HG03175 (cell line): ENCODE measurements around the gene NT5DC2.
A peak's percentile ranks its signal among the peaks of the same experiment; 100 is the strongest.
"Not testable (repeated sequence)": the region's sequence is repeated elsewhere in the genome, so short reads cannot be mapped to it uniquely, and the experiment has no call there.

ENCODE experiments used
- ATAC-seq: cut with Tn5 transposase; IDR thresholded peaks from one replicate; pipeline ENCODE4 v1.9.1; 2021; ENCODE audit warnings: mild to moderate bottlenecking, moderate library complexity; ENCODE audit not compliant: unreplicated experiment

NT5DC2 gene

DNA sequence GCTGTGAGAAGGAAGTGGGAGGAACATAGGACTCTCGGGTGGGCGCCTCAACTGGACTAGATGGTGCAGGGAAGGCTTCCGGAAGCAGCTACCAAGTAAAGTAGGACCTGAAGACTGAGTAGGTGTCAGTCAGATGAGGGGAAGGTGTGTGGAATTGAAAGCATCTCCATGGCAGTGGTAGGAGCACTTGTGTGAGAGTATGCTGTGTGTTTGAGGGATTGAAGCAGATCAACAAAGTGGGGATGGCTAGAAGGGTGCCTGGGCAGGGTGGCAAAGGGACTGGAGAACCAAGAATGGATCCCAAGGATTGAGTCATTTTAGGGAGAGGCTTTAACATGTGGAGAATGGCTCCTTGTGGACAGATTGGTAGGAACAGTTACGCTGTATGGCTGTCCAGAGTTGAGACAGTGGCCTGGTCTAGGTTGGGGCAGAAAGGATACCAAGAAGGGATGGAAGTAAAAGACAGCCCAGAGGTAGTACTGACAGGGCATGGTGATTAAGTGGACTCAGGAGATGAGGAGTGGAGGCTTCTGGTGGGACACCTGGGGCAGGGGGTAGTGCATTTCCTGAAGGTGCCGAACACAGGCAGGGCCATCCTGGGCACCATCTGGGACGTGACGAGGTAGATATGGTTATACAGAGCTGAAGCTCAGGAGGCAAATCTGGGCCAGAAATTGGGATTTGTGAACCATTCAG, 4.2 kb upstream of the NT5DC2 start:
- ATAC-seq = no peak

DNA sequence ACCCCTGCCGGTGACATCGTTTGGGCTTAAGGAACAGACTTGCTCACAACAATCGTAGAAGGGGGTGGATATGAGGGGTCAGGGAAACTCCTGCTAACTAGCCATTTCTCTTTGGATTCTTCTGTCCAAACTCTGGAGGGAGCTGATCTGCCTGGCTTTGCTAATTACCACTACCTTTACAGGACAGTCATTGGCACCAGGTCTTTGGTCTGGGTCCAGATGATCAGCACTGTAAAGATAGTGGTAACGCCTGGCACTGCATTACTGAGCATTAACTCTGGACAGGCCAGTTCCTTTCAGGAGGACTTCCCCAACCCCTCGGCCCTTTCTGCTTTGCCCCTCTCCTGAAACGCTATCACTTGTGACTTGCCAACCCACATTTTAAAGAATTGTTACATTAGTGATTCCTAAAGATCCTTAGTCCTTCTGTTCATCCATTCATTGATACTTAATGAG, 3.5 kb upstream of the NT5DC2 start:
- ATAC-seq = no peak

DNA sequence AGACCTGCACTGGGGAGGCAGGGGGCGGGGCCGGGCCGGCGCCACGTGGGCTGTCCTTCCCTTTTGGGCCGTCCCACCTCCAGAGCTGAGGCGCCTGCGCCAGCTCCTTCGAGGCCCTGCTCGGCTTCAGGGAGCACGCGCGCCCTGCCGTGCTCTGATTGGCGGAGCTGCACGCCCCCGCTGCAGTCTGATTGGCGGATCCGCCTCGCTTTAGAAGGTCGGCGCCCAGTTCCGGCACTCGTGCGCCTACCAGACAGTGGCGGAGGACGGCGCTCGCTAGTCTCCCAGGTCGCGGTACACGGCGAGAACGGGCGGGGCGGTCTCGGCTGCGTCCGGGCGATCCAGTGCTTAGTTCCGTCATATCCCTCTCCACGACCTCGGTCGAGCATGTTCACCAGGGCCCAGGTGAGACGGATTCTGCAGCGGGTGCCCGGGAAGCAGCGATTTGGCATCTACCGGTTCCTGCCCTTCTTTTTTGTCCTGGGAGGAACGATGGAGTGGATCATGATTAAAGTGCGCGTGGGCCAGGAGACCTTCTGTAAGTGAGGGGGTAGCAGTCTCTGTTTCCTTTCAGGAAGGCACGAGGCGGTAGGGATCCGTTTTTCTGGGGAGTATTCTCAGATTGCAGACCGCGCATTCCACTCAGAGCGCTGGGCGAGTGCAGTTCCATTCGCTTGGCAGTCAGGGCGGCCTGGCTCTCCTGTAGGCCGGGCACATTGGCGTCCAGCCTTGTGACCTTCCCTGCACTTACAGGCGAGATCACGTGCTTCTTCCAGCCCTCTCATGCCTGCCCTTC, 2.9 kb upstream of the NT5DC2 start, which contains the start of gene UQCC5:
Gene UQCC5 (plus strand): TSS at position 237 of the 796 bp plus-strand sequence. CDS start 151 bp downstream, at position 388.
- peak; percentile 85 for ATAC-seq

DNA sequence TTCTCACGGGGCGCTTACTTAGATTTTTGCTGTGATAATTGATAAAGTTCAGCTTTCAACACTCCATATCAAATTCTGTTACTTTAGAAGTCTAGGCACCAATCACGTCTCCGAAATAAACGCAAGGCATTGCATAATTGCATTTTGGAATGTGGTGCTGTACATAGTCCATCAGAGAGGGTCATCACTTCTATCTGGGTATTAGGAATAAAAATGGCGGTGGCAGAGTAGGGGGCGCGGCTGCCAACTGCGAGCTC, 2.4 kb upstream of the NT5DC2 start:
- no peak for ATAC-seq

DNA sequence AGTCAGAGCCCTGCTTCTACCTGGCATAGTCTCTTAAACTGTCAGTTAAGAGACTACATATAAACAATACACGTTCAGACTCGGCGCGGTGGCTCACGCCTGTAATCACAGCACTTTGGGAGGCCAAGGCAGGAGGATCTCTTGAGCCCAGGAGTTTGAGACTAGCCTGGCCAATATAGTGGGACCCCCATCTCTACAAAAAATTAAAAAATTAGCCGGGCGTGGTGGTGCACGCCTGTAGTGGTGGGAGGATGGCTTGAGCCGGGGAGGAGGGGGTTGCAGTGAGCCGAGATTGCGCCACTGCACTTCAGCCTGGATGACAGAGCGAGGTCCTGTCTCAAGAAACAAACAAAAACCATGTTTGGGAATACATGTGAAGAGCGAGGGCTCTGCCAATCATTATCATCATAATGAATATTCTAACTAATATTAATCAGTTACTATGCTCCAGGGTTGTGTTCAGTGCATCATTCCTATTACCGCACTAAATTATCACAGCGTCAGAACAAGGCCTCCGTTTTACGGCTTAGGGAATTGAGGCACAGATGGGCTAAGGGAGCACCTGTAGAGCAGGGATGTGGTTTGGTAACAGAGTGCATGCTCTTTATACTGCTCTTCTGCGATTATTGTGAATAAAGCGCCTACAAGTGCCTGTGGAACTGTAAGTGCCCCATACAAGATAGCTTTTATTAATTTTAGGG, 1.9 kb upstream of the NT5DC2 start:
- no peak for ATAC-seq

DNA sequence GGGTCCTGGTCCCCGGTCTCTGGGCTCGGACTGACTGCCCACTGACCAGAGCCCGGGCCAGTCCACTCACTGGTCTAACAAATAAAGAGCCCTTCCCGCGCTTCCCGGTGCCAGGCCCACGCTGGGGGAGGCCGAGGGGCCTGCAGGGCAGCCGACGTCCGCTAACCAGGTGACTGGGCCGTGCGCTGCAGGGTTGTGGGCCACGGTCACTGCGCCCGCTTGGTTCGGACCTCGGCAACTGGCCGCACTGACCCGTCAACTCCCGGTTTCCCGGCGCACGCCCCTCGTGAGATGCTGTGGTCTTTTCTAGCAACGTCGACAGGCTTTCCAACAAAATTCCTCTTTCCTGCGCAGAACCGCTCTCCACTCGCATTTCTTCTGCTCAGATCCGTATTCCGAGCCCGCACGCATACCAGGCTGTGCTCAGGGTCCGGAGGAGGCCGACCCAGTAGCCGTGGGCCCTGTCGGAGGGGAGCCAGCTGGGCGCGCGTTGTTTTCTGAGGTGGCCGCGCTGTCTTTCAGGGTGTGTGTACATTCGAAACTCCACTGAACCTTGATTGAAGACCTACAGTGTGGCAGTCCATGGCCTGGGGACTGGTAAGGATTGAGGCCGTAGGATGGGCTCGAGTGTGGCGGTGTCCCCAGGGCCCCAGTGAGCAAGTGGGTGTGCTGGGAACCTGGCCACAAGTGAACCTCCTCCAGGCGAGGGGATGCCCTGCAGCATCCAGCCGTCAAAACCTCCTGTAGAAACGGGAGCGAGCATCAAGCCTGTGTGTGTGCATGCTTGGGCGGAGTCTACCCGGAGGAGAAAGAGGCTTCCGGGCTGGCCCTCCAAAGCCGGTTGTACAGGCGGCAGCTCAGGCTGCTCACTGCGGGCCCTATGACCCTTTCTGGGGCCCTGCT, 875 bp upstream of the NT5DC2 start:
- ATAC-seq = no peak

DNA sequence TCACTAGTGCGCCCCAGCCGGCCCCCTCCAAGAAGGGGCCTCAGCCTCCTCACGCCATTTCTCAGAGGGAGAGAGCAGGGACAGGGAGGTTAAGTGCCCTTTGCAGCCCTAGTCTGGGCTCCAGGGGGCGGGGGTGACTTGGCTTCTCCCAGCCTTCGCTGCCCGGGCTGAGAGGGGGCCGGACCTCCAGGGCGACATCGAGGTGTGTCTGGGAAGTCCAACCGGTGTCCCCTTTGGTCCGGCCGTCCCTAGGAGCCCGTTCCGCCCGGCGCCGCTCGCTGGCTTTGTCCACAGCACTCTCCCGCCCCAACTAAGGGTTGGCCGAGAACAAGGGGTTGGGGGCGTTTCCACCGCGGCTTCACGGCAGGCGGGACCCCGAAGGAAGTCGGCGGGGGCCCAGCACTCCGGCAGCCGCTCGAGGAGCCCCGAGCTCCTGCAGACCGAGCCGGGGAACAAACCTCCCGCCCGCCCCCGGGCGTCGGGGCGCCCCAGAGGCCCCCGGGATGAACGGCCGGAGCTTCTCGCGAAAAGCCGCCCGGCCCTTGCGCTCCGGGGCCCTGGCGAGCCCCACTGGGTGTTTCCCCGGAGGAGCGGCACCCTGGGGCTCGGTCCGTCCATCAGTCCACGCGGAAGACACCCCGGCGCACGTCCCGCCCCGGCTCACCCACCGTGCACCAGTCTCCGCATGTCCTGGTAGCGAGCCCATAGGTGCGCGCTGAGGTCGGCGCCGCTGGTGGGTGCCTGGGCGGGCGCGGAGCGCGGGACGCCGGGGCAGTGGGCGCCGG, 627 bp downstream of the NT5DC2 start:
- ATAC-seq = no peak

DNA sequence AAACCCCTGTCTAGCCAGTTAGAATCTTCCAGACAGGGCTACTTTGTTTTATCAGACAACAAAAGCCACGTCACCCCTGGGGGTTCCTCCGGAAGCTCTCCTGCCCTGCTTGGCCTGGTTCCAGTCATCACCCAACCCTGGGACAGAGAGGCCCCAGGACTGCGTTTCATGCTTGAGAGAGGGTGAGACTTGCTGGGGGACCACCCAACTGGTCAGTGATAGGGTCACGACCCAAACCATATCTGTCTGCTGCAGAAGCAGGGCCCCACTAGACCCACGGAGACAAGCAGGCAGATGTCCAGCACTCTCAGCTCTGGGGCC, 1.2 kb downstream of the NT5DC2 start:
- ATAC-seq = no peak

DNA sequence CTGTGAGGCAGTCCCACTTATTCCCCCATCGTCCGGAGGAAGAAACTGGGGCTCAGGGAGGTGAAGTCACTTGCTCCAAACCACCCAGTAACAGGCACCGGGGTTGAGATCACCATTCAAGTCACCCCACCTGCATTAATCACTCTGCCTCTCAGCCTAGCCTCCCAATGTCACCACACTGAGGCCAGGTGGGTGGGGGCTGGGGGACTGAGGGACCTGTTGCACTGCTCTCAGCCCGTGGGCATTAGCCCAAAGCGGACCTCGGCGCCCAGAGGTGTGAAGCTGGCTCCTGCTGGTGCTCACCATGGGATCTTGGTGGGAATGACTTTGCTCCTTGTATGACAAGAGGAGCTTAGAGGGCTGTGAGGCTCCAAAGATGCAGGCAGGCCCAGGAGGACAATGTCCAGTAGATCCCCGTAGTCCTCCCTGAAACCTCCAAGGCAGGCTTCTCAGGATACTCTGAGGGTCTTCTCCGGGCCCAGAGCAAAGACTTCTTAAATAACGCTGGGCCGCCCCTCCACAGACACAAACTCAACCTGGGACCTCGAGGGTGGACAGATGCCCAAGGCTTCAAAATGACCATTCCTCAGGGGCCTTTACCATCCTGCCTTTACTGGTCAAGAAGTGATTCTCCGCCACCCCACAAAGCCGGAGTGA, 1.7 kb downstream of the NT5DC2 start:
- no peak for ATAC-seq

DNA sequence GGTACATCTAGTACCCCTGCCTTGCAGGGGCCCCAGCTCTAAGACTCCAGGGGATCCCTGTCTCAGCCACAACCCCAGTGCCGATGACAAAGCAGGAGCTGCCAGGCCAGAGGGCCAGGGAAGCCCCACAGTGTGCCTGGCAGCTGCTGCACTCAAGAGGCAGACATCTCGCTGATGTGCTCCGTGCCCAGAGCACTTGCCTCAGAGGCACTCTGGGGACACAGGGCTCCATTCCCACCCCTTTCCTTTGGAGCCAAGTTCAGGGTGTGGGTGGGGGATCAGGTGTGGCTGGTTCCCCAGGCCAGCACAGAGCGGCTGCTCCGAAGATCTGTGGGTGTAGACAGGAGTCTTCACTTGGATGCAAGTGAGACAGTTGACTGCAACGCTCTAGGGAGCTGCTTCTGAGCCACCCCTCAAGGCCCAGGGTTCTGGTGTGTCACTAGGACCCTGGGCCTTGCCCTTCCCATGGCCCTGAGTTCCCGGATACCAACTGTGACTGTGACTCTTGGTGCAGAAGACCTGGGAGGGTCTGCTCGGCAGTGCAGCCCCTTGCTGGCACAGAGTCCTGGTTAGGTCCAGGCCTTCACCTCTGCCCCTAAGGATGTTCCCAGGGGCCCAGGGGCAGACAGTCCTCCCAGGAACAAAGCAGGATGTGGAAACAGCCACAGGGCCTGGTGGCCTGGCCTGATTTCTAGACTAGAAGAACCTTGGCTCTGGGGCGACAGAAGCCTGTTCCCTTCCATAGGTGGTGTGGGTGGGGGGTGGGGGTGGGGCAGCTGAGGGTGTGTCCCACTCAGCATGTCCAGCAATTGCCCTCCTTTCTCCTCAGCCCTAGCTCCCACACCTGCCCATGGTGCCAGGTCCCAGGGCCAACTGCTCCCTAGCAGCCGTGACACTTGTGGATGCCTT, 2.5 kb downstream of the NT5DC2 start:
- no peak for ATAC-seq

DNA sequence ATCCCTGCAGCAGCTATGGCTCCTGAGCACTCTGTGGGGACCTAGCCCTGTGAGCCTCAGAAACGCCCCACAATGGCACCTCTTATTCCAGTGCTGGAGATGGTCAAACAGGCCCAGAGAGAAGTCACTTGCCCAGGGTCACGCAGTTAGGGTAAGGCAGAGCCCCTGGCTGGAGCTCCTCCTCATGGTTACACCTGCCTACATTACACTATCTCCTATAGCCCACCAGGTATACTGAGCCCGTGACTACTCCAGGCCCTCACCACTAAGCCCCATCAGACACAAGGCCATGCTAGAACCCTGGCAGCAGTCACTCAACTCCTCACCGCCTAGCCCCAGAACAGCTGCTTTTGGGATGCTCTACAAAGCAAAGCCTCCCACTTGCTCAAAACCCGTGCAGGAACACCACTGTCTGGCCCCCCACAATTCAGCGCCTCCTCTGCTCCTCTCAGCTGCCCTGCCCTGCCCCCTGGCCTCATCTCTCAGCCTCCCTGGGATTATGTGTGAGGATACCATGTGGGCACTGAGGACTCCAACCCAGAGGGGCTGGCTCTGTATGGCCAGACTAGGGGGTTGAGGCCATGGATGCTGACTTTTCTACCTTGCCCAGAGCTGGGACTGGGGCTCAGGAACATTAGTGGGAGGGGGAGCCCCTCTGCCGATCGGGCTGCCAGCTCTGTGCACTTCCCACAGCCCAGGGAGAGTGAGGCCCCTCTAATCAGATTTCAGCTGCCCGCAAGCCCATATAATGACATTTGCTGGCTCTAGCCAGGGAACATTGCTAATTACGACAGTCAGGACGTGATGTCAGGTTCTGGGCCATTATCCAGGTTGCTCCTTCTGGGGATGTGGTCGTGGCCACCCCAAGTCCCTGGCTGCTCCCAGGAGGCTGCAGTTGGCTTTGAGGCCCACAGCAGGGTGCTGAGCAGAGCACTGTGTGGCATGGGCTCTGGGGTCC, 4.0 kb downstream of the NT5DC2 start:
- ATAC-seq = no peak

DNA sequence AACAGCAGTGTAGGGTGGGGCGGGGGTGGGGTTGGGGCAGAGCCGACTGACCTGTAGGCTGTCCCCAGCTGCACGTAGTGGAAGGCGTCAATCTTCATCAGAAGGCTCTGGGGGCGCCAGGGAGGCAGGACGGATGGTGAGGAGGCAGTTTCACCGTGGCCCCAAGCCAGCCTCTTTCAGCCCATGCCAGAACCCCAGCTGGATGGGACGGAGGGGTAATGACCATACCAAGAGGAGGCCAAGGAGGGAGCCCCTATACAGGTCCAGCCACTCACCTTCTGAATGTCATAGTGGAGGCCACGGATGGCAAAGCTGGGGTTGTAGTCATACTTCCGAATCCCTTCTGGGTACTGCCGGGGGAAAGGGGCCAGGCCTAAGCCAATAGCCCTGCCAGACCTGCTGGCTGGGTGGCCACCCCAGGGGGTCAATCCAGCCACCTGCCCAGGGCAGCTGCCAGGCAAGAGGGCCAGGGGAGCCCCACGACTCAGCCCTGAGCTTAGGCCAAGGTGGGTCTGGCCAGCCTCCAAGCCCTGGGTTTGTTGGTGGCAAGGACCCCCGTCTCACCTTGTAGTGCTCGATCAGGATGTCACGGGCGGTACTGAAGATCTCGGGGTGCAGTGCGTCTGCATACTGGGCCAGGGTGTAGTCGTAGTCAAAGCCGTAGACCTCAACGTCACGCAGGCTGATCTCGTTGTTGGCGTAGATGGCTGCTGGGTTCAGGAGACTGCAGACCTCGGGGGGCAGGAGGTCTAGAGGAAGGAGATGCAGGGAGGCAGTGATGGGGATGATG, 4.9 kb downstream of the NT5DC2 start:
- ATAC-seq = no peak

DNA sequence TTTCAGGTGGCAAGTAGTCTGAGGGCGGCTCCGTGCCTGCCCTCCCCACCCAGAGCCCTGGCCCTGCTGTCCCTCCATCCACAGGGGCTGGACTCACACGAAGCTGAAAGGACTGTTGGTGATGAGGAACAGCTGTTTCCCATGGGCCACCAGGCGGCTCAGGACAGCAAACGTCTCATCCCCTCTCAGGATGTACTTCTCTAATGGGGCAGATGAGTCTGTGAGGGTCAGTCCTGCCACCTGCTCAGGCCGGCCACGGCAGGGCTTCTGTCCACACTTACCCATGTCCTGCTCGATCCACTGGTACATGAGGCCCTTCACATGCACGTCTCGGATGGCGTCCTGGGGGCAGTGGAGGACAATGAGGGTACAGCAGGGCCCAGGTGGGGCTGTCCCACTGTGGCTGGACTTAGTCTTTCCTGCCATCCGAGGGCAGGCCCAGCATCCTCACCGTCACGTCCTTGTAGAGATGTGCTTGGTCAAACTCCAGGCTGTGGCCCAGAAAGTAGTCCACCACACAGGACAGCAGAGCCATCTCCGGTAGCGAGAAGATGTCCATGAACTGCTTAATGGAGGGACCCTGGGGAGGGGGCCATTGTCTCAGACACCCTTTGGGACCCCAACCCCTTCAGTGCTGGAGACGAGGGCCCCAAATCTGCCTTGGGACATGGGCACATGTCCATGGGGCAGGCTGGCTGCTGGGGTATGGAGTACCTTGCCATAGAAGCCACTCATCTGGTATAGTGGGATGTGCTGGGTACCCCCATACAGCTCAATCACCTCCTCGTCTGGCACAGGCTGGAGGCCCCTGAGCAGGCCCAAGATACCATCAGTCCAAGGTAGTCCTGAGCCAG, 5.7 kb downstream of the NT5DC2 start:
- no peak for ATAC-seq

DNA sequence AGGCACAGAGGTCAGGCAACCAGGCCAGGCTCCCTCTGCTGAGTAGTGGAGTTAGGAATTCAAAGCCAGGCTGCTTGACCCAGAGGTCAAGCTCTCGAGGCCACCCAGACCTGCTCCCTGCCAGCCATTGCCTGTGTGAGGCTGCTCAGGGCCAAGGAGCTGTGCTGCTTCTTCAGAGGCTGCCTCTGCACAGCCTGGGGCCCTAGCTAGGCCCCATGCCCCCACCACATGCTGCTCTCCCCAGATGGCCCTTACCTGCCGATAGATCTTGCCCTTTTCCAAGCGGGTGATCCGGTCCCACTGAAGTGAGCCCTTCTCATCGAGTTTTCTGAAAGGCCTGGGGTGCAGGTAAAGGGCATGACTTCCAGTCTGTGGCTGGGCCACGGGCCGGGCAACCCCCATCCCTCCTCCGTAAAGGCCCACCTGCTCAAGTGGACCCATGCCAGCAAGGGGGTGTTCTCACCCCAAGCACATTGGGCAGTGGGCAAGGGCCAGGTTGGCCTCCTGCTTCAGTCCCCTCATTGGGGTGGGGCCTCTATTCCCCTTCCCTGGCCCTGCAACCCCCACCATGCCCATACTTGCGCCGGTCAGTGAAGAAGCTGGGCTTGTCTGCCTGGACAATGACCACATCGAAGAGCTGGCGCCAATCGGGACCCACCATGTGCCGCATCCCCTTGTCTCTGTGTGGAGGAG, 6.5 kb downstream of the NT5DC2 start:
- ATAC-seq = no peak

DNA sequence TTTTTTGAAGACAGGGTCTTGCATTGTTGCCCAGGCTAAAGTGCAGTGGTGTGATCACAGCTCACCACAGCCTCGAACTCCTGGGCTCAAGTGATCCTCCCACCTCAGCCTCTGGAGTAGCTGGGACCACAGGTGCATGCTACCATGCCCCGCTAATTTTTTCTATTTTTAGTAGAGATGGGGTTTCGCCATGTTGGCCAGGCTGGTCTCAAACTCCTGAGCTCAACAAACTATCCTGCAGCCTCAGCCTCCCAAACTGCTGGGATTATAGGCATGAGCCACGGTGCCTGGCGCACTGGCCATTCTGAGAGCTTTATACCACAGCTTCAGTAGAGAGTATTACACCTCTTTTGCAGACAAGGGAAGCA, 7.0 kb downstream of the NT5DC2 start:
- ATAC-seq = not testable (repeated sequence)
